K562 (cell line): ENCODE measurements around the gene HARS2. TPM values are rescaled to one million over a fixed set of nuclear protein-coding genes. Genes with fewer than 3 reads are reported as not detected.
A peak's percentile ranks its signal among the peaks of the same experiment; 100 is the strongest.
"Not testable (repeated sequence)": the region's sequence is repeated elsewhere in the genome, so short reads cannot be mapped to it uniquely, and the experiment has no call there.

Source experiments
- ATAC-seq: fragments of 200-7000 bp; cut with Tn5 transposase; 3 replicates; pipeline ENCODE4 v1.9.1; 2020; ENCODE audit warnings: moderate library complexity
- BruUV-seq: library from RNA; stranded (reverse); fragments of 400-500 nt; replicated peaks from 2 replicates; lab custom pipeline; 2021; lab: Mats Ljungman, UMichigan
- CTCF ChIA-PET: fragments of 300-600 bp; formaldehyde crosslinking; extraction: SDS; loops from one replicate; lab custom pipeline; 2021; ENCODE audit warnings: low intra/inter-chr PET ratio; lab: Yijun Ruan, JAX
- POLR2A ChIA-PET: fragments of 300-600, 350-650 bp; sonication (Branson Sonifier 250); formaldehyde crosslinking; extraction: SDS; loops from one replicate; lab custom pipeline; 2021; ENCODE audit warnings: antibody characterized with exemption, inconsistent platforms; lab: Yijun Ruan, JAX
- DNase-seq, 4 experiments: peaks; one replicate each; pipeline versions ENCODE4 v3.0.0 to v3.0.0-alpha.2; 2011 to 2018; ENCODE audit warnings: low spot score in 3 of 4, mixed read lengths in 3 of 4; ENCODE audit errors: extremely low read depth in 1 of 4
- FAIRE-seq: peaks from 2 replicates; lab custom pipeline; 2011; peaks lifted over from hg19 to GRCh38; lab: Jason Lieb, UNC
- H2AFZ ChIP-seq: 2 replicates; pipeline ENCODE4 v1.6.0; 2011; ENCODE audit warnings: low read depth, low read length, control low read depth, inconsistent platforms
- H3K27ac ChIP-seq: fragments of 200-600 bp; 3 replicates; pipeline ENCODE4 v1.8.0; 2011; ENCODE audit warnings: low read depth, mild to moderate bottlenecking, control low read depth, inconsistent platforms, low read length, moderate library complexity, mixed read lengths; ENCODE audit errors: extremely low read depth
- H3K27me3 ChIP-seq, 2 experiments: fragments of 300-600 bp in 1 of 2; 2 replicates in 1 of 2; 3 replicates in 1 of 2; pipeline versions ENCODE4 v1.6.0 to v1.8.0; 2011; ENCODE audit warnings: inconsistent platforms in 2 of 2, low read length in 2 of 2, mild to moderate bottlenecking in 1 of 2, mixed read lengths in 1 of 2, moderate library complexity in 1 of 2; ENCODE audit not compliant: control insufficient read depth in 2 of 2, insufficient read depth in 2 of 2
- H3K36me3 ChIP-seq: fragments of 300-600 bp; 3 replicates; pipeline ENCODE4 v1.8.0; 2011; ENCODE audit warnings: mild to moderate bottlenecking, low read length, inconsistent platforms; ENCODE audit not compliant: control insufficient read depth, insufficient read depth
- H3K4me1 ChIP-seq, 2 experiments: fragments of 200-600 bp in 1 of 2; replicated peaks in 1 of 2; 2 replicates in 1 of 2; 3 replicates in 1 of 2; pipeline versions ENCODE4 v1.5.1 to v1.8.0; 2011; ENCODE audit warnings: inconsistent platforms in 2 of 2, low read length in 2 of 2, mild to moderate bottlenecking in 1 of 2, mixed read lengths in 1 of 2, moderate library complexity in 1 of 2; ENCODE audit not compliant: control insufficient read depth in 2 of 2, insufficient read depth in 2 of 2
- H3K4me2 ChIP-seq: 2 replicates; pipeline ENCODE4 v1.6.1; 2011; ENCODE audit warnings: low read length, control low read depth, inconsistent platforms, mixed read lengths; ENCODE audit not compliant: insufficient read depth
- H3K4me3 ChIP-seq: fragments of 200-600 bp; sonication (generic), shearing (Covaris generic); 2 replicates; pipeline ENCODE4 v1.5.1; 2016; ENCODE audit warnings: control low read depth, inconsistent platforms
- H3K79me2 ChIP-seq: fragments of 200-600 bp; 3 replicates; pipeline ENCODE4 v1.8.0; 2011; ENCODE audit warnings: low read length, inconsistent platforms; ENCODE audit not compliant: control insufficient read depth, insufficient read depth
- H3K9ac ChIP-seq, 2 experiments: 2 replicates each; pipeline versions ENCODE4 v1.6.0 to v1.6.1; 2011; ENCODE audit warnings: low read depth in 2 of 2, low read length in 2 of 2, control low read depth in 1 of 2, inconsistent platforms in 1 of 2, mild to moderate bottlenecking in 1 of 2, mixed read lengths in 1 of 2; ENCODE audit not compliant: insufficient read depth in 1 of 2
- H3K9me1 ChIP-seq: one replicate; pipeline ENCODE4 v1.6.0; 2011; ENCODE audit warnings: inconsistent platforms, mild to moderate bottlenecking, low read length, moderate library complexity; ENCODE audit not compliant: control insufficient read depth, insufficient read depth
- H3K9me3 ChIP-seq: replicated peaks from 2 replicates; pipeline ENCODE4 v1.5.1; 2011; ENCODE audit warnings: low read depth, low read length, inconsistent platforms; ENCODE audit not compliant: control insufficient read depth, insufficient read depth
- H4K20me1 ChIP-seq: replicated peaks from 2 replicates; pipeline ENCODE4 v1.6.1; 2011; ENCODE audit warnings: low read length, inconsistent platforms, mixed read lengths; ENCODE audit not compliant: control insufficient read depth, insufficient read depth
- PRDM10 ChIP-seq: fragments of 450-650 bp; IDR thresholded peaks from 2 replicates; pipeline ENCODE4 v1.6.1; 2018; ENCODE audit not compliant: partially characterized antibody
- WGBS: fragments of 100-300 bp; shearing (Covaris generic); methylation state at CpG from one replicate; pipeline ENCODE4 v1.1.6; 2016; ENCODE audit warnings: low coverage, mixed read lengths; ENCODE audit not compliant: insufficient coverage; ENCODE audit errors: missing lambda C conversion rate; 5-methylcytosine and 5-hydroxymethylcytosine counted together
- in situ Hi-C: fragments of 300-500 bp; cut with MboI; formaldehyde crosslinking; loops from 4 replicates; pipeline ENCODE4 v1.15.0; 2018; ENCODE audit warnings: inconsistent platforms, mixed read lengths
- intact Hi-C: fragments of 100-400 bp; cut with micrococcal nuclease; formaldehyde crosslinking; loops from 2 replicates; pipeline ENCODE4 v1.14.2; 2022
- polyA plus RNA-seq, 8 experiments: library from polyadenylated mRNA; depleted of rRNA in 4 of 8; stranded (reverse) in 5 of 8; unstranded in 3 of 8; fragments of >200 nt; fragmentation: Nextera tagmentation in 2 of 8; fragmentation: Illumina TruSeq in 1 of 8; extraction: Ambion mirVana in 2 of 8; extraction: Trizol in 1 of 8; gene quantifications; 2 replicates each; pipeline versions ENCODE4 v1.2.1 to v1.2.3, GENCODE V29; 2011 to 2014; ENCODE audit warnings: inconsistent platforms in 1 of 8, missing spikeins in 1 of 8
- total RNA-seq, 7 experiments: library from RNA; depleted of rRNA in 6 of 7; stranded (reverse); fragments of >200 nt in 6 of 7; fragmentation: Illumina TruSeq in 2 of 7; extraction: Trizol in 2 of 7; gene quantifications; 2 replicates each; pipeline versions ENCODE4 v1.2.1 to v1.2.3, GENCODE V29; 2011 to 2021; ENCODE audit warnings: low replicate concordance in 1 of 7

The HARS2 gene
- total and polyA plus RNA-seq, 9 of the 15 experiments (the other 6 are each of a cell fraction or from before 2014, with no cell fraction given): 8.5 to 41.6 (median 27.1) TPM

GRCh38 chr5:140720738-140721137 is 29.5 kb downstream of the HARS2 start:
- H3K9me1 ChIP-seq, H3K4me3 ChIP-seq, H3K9ac ChIP-seq, DNase-seq, intact Hi-C loops, ATAC-seq, BruUV-seq, H3K27me3 ChIP-seq, H3K79me2 ChIP-seq, H3K9me3 ChIP-seq, H3K4me1 ChIP-seq, H4K20me1 ChIP-seq: not testable (repeated sequence)
- Histone ChIP-seq H3K4me2 (peak overlapping the region; percentile 40; the same call in 1 of the 2 replicates), H2AFZ (peak overlapping the region; percentile 64; the same call in 1 of the 2 replicates)
- in situ Hi-C loops: loop anchor here (10.0 kb wide), 1 partner anchor 476 kb away; no protein-coding TSS in a partner anchor
- POLR2A ChIA-PET: interaction anchor here (0.5 to 1.3 kb wide), 3 partner anchors 332 to 613 kb away, joined by 3 to 4 read pairs (median 3); partner anchors contain the start of gene HBEGF
- TF ChIP-seq PRDM10: peak; percentile 80
- TF ChIP-seq, all 486 proteins: peak for 1; not testable (repeated sequence) for 485
- FAIRE-seq, H3K27ac ChIP-seq, H3K36me3 ChIP-seq: not testable (repeated sequence)
- CTCF ChIA-PET: interaction anchor here (0.6 to 0.8 kb wide), 3 partner anchors 144 to 480 kb away, joined by 3 to 4 read pairs (median 4); no protein-coding TSS in a partner anchor
- WGBS: 40% methylated on average over 6 of the region's 6 CpGs

- BruUV-seq, CTCF ChIA-PET, H3K4me2 ChIP-seq, H3K4me1 ChIP-seq, ATAC-seq, intact Hi-C loops, H3K9me3 ChIP-seq, DNase-seq, H3K9ac ChIP-seq, H3K9me1 ChIP-seq, H3K36me3 ChIP-seq, H2AFZ ChIP-seq, H3K4me3 ChIP-seq, H3K27ac ChIP-seq, H3K27me3 ChIP-seq, H4K20me1 ChIP-seq, H3K79me2 ChIP-seq, FAIRE-seq: not testable (repeated sequence)
- in situ Hi-C loops: loop anchor here (10.0 kb wide), 1 partner anchor 477 kb away; no protein-coding TSS in a partner anchor
- 59% methylated on average over 5 of the region's 5 CpGs for WGBS
- POLR2A ChIA-PET: interaction anchor here (0.7 to 1.1 kb wide), 3 partner anchors 10 to 863 kb away, joined by 3 to 4 read pairs (median 4); no protein-coding TSS in a partner anchor
These were observed 30.1 kb downstream of the HARS2 start for GRCh38 chr5:140721395-140721794.
